ENCODE data around the gene IGBP1.

The IGBP1 gene

GRCh38 chrX:70132224-70132623 is 1.0 kb upstream of the IGBP1 start:
- TF ChIP-seq CTCF (IDR thresholded peaks at IDR 0.05; ENCODE audit: low read depth, low read length, missing control alignments): no peak
- H3K4me3 ChIP-seq (ENCODE audit: low read depth, low read length): no peak overlapping the region
- in situ Hi-C loops (cut with HindIII; ENCODE audit: low sequenced_read_pairs): no loop called here
- DNase-seq (ENCODE audit: low read depth): no peak

- H3K4me3 ChIP-seq (ENCODE audit: low read depth, low read length): peak overlapping the region; percentile 77
- in situ Hi-C loops (cut with HindIII; ENCODE audit: low sequenced_read_pairs): no loop called here
- no peak for TF ChIP-seq CTCF (IDR thresholded peaks at IDR 0.05; ENCODE audit: low read depth, low read length, missing control alignments)
- no peak for DNase-seq (ENCODE audit: low read depth)
Observed at GRCh38 chrX:70132877-70133302, 357 bp upstream of the IGBP1 start.

GRCh38 chrX:70134116-70134477 is 850 bp downstream of the IGBP1 start:
- no peak for DNase-seq (ENCODE audit: low read depth)
- peak overlapping the region; percentile 77 for H3K4me3 ChIP-seq (ENCODE audit: low read depth, low read length)
- TF ChIP-seq CTCF (IDR thresholded peaks at IDR 0.05; ENCODE audit: low read depth, low read length, missing control alignments): no peak
- in situ Hi-C loops (cut with HindIII; ENCODE audit: low sequenced_read_pairs): no loop called here

DNA sequence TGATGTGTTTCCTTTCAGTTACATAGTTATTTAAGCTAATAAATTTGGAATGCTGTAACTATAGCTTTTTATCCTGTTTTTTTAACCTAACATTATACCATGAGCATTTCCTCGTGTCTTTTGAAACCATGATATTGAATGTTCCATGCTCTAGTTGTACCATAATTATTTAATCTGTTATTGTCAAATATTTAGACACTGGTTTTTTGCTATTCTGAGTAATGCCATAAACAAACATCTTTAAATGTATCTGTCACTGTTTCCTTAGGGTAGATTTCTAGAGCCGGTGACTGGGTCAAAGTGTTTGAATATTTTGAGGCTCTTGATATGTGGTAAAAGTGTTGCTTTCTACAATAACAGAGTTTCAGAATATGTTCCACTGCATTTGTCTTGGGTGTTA is 5.4 kb downstream of the IGBP1 start:
- H3K4me3 ChIP-seq (ENCODE audit: low read depth, low read length): no peak overlapping the region
- in situ Hi-C loops (cut with HindIII; ENCODE audit: low sequenced_read_pairs): no loop called here
- DNase-seq (ENCODE audit: low read depth): no peak
- no peak for TF ChIP-seq CTCF (IDR thresholded peaks at IDR 0.05; ENCODE audit: low read depth, low read length, missing control alignments)

DNA sequence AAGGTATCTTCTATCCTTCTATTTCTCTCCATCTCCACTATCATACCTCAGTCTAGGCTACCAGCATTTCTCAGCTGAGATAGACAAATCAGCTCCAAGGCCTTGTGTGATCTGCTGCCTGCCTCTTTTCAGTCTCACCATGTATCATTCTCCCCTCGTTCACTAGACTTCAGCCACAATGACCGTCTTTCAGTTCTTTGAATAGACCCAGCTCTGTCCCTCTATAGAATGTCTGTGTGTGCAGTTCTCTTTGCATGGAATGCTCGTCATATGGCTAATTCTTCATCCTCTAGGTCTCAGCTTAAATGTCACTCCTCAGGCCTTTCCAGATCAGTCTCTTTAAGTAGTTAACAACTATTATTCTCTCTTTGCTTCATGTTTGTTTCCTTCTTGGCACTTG is 6.5 kb downstream of the IGBP1 start:
- TF ChIP-seq CTCF (IDR thresholded peaks at IDR 0.05; ENCODE audit: low read depth, low read length, missing control alignments): no peak
- in situ Hi-C loops (cut with HindIII; ENCODE audit: low sequenced_read_pairs): no loop called here
- no peak for DNase-seq (ENCODE audit: low read depth)
- H3K4me3 ChIP-seq (ENCODE audit: low read depth, low read length): no peak overlapping the region

DNA sequence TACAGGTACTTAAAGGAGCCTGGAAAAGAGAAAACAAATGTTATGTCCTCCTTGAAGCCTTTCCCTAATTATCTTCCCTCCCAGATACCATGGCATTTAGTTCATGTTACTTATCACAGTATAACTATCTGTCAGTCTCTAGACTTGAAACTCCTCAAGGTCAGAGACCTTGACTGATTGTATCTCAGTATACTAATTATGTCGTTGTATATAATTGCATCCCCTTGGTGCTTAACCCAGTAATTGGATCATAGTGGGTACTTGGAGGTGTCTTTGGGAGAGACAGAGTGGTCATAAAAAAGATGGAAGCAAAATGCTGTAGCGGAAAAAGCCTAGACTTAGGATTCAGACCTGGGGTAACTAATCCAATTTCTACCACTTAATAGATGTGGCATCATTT is 8.1 kb downstream of the IGBP1 start:
- no peak for DNase-seq (ENCODE audit: low read depth)
- H3K4me3 ChIP-seq (ENCODE audit: low read depth, low read length): no peak overlapping the region
- in situ Hi-C loops (cut with HindIII; ENCODE audit: low sequenced_read_pairs): no loop called here
- no peak for TF ChIP-seq CTCF (IDR thresholded peaks at IDR 0.05; ENCODE audit: low read depth, low read length, missing control alignments)

Measured in astrocyte of the cerebellum (primary cell).